Activated naive CD8-positive, alpha-beta T cell treated with anti-CD3 and anti-CD28 coated beads for 36 hours (primary cell): ENCODE results near the gene TPT1. TPM values are rescaled to one million over a fixed set of nuclear protein-coding genes. Genes with fewer than 3 reads are reported as not detected.
A peak's percentile ranks its signal among the peaks of the same experiment; 100 is the strongest.
"Not testable (repeated sequence)": the region's sequence is repeated elsewhere in the genome, so short reads cannot be mapped to it uniquely, and the experiment has no call there.

Experiments used
- DNase-seq: peaks from one replicate; pipeline ENCODE4 v3.0.0; 2021
- H3K27ac Mint-ChIP-seq: one replicate; pipeline ENCODE4 v1.8.0; 2022; ENCODE audit warnings: mild to moderate bottlenecking, moderate library complexity, mixed read lengths
- H3K27me3 Mint-ChIP-seq: one replicate; pipeline ENCODE4 v1.8.0; 2022; ENCODE audit warnings: mild to moderate bottlenecking, mixed read lengths
- H3K36me3 Mint-ChIP-seq: one replicate; pipeline ENCODE4 v1.8.0; 2021; ENCODE audit warnings: mild to moderate bottlenecking, mixed read lengths
- H3K4me1 Mint-ChIP-seq: one replicate; pipeline ENCODE4 v1.8.0; 2021; ENCODE audit warnings: mixed read lengths
- H3K4me3 Mint-ChIP-seq: one replicate; pipeline ENCODE4 v1.8.0; 2022; ENCODE audit warnings: mild to moderate bottlenecking, moderate library complexity, mixed read lengths
- H3K9me3 Mint-ChIP-seq: one replicate; pipeline ENCODE4 v1.8.0; 2022; ENCODE audit warnings: mixed read lengths
- total RNA-seq, 2 experiments: library from RNA; stranded (reverse); gene quantifications; one replicate each; pipeline ENCODE4 v1.2.3, GENCODE V29; 2021

TPT1 gene
- total RNA-seq, 2 experiments from 2014 or later = 3,217 to 3,223 TPM

DNA sequence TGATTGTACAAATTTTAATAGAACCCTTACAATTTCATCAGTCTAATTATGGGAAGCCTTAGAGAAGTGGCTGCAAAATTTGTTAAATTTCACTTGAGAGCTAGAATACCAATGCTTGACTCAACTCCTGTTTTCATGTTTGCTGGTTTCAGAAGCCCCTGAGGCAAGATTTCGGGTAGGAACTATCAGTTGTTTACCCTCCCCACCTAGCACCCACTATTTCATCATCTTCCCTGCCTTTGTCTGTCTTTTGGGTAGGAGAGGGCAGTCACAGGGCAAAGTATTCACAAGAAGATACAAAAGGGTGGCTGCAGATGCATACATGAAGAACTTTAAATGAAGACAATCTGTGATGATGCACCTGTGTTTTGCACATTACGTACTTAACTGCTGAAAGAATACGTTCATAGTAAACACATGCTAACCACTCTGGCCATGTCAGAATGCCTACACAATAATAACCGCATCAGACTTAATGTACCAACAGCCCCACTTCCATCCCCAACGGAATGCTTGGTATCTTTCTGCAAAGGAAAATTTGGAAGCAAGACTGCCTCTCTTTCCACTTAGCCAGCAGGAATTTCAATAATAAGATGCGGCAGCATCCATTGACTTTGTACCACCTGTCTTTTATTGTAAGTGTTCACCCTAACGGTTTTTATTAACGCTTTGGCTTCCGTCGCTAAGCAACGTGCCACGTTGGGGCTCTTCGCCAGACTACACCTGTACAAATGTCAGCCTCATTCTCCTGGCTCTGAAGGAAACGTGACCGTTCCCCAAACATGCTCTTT is 30.4 kb downstream of the TPT1 start:
- Mint-ChIP-seq H3K27ac (peak overlapping the region; percentile 29), H3K4me3 (peak overlapping the region; percentile 80), H3K27me3 (peaks cover 17% of the 10 kb centered on the region), H3K9me3 (no peaks in the 10 kb centered on the region), H3K4me1 (peaks cover 17% of the 10 kb centered on the region), H3K36me3 (no peaks in the 10 kb centered on the region)
- no peak for DNase-seq

GRCh38 chr13:45306966-45307365 is 34.0 kb downstream of the TPT1 start:
- peaks cover 17% of the 10 kb centered on the region for H3K4me1 Mint-ChIP-seq
- H3K27me3 Mint-ChIP-seq = peaks cover 20% of the 10 kb centered on the region
- H3K36me3 Mint-ChIP-seq = no peaks in the 10 kb centered on the region
- H3K27ac Mint-ChIP-seq = no peak overlapping the region
- no peak for DNase-seq
- no peak overlapping the region for H3K4me3 Mint-ChIP-seq
- H3K9me3 Mint-ChIP-seq = no peaks in the 10 kb centered on the region

DNA sequence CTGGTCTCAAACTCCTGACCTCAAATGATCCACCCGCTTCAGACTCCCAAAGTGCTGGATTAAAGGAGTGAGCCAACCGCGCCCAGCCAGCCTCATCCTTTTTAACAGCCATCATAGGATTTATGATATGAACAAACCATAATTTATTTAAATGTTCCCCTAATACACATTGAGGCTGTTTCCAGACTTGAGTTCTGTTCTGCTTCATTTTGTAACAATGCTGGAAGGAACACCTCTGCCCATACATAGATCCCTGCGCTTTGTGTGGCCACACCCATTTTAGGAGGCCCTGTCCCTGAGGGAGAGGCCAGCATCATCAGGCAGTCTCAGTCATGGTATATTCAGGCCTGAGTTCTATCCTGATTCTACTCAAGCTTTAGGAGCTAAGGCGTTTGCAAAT is 35.9 kb downstream of the TPT1 start:
- Mint-ChIP-seq H3K27ac (no peak overlapping the region), H3K36me3 (no peaks in the 10 kb centered on the region), H3K27me3 (peaks cover 8% of the 10 kb centered on the region), H3K4me1 (peaks cover 9% of the 10 kb centered on the region), H3K9me3 (no peaks in the 10 kb centered on the region), H3K4me3 (no peak overlapping the region)
- no peak for DNase-seq

DNA sequence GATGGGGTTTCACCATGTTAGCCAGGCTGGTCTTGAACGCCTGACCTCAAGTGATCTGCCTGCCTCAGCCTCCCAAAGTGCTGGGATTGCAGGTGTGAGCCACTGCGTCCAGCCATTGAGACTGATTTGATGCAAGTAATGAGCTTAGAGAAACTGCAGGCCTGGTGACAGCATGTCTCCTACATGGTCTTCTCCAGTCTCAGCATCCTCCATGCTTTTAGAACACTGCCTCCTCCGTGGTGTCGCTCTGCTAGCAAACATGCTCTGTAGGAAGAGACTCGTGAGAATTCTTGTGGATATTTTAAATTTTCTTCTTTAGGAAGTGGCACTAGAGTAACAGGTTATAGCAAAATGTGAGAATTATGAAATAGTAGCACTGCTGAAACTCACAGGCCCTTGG is 37.1 kb downstream of the TPT1 start:
- Mint-ChIP-seq H3K27me3 (peaks cover 3% of the 10 kb centered on the region), H3K36me3 (no peaks in the 10 kb centered on the region), H3K4me3 (no peak overlapping the region), H3K9me3 (no peaks in the 10 kb centered on the region), H3K4me1 (peaks cover 7% of the 10 kb centered on the region), H3K27ac (no peak overlapping the region)
- no peak for DNase-seq

DNA sequence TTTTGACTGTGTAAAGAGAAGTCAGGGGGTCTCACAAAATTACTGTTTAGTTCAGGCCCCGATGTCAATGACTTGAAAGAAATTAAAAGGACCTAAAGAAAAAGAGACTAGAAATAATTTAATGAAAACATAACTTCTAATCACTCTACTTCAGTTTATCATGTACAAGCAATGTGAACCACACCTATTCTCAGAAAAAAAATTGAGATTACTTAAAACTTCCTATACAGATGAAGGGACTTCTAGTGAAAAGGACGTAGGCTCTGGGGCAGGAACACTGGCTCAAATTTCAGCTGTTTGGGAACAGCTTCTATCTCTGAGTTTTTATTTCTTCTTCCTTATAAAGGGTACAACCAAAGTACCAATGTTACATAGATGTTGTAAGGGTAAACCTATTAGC is 38.0 kb downstream of the TPT1 start:
- H3K9me3 Mint-ChIP-seq = no peaks in the 10 kb centered on the region
- DNase-seq = no peak
- peaks cover 12% of the 10 kb centered on the region for H3K4me1 Mint-ChIP-seq
- peaks cover 3% of the 10 kb centered on the region for H3K27me3 Mint-ChIP-seq
- H3K4me3 Mint-ChIP-seq = no peak overlapping the region
- no peaks in the 10 kb centered on the region for H3K36me3 Mint-ChIP-seq
- H3K27ac Mint-ChIP-seq = no peak overlapping the region

GRCh38 chr13:45302507-45302906 is 38.5 kb downstream of the TPT1 start:
- Mint-ChIP-seq H3K27me3 (peaks cover 3% of the 10 kb centered on the region), H3K4me3 (no peak overlapping the region), H3K27ac (no peak overlapping the region), H3K9me3 (no peaks in the 10 kb centered on the region), H3K36me3 (no peaks in the 10 kb centered on the region), H3K4me1 (peaks cover 17% of the 10 kb centered on the region)
- no peak for DNase-seq

DNA sequence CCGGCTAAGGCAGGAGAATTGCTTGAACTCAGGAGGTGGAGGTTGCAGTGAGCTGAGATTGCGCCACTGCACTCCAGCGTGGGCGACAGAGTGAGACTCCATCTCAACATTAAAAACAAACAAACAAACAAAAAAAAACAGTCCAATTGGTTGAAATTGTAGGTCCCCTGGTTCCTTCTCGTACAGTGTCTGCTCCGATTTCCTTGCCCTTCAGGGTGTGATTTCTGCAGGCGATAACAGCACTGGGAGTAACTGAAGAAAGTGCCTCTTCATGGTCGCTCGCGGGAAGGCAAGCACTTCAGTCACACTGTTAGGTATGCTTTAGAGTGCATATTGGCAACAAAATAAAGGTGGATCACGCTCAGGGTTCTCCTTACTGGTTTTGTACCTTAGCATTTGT is 39.7 kb downstream of the TPT1 start:
- H3K9me3 Mint-ChIP-seq = no peaks in the 10 kb centered on the region
- peaks cover 3% of the 10 kb centered on the region for H3K27me3 Mint-ChIP-seq
- H3K4me3 Mint-ChIP-seq = no peak overlapping the region
- H3K4me1 Mint-ChIP-seq = peaks cover 25% of the 10 kb centered on the region
- H3K27ac Mint-ChIP-seq = no peak overlapping the region
- peaks cover 5% of the 10 kb centered on the region for H3K36me3 Mint-ChIP-seq
- no peak for DNase-seq

- Mint-ChIP-seq H3K27ac (no peak overlapping the region), H3K36me3 (peaks cover 5% of the 10 kb centered on the region), H3K4me3 (no peak overlapping the region), H3K9me3 (no peaks in the 10 kb centered on the region), H3K4me1 (peaks cover 32% of the 10 kb centered on the region), H3K27me3 (peaks cover 3% of the 10 kb centered on the region)
- no peak for DNase-seq
Observed at GRCh38 chr13:45300190-45300985, 40.6 kb downstream of the TPT1 start.

GRCh38 chr13:45299194-45299593 is 41.8 kb downstream of the TPT1 start:
- H3K36me3 Mint-ChIP-seq = peaks cover 5% of the 10 kb centered on the region
- peaks cover 32% of the 10 kb centered on the region for H3K4me1 Mint-ChIP-seq

GRCh38 chr13:45298550-45298949 is 42.4 kb downstream of the TPT1 start:
- H3K4me3 Mint-ChIP-seq, DNase-seq, H3K27me3 Mint-ChIP-seq, H3K36me3 Mint-ChIP-seq, H3K27ac Mint-ChIP-seq, H3K9me3 Mint-ChIP-seq: not testable (repeated sequence)
- H3K4me1 Mint-ChIP-seq = peaks cover 32% of the 10 kb centered on the region

More at GRCh38 chr13:45299194-45299593, 41.8 kb downstream of the TPT1 start:
- no peak for DNase-seq
- Mint-ChIP-seq H3K9me3 (no peaks in the 10 kb centered on the region), H3K27me3 (no peaks in the 10 kb centered on the region), H3K4me3 (no peak overlapping the region), H3K27ac (no peak overlapping the region)

GRCh38 chr13:45298206-45298505 is 42.8 kb downstream of the TPT1 start:
- Mint-ChIP-seq H3K27me3 (no peaks in the 10 kb centered on the region), H3K27ac (peak overlapping the region; percentile 57), H3K36me3 (peaks cover 6% of the 10 kb centered on the region), H3K4me1 (peaks cover 32% of the 10 kb centered on the region), H3K4me3 (no peak overlapping the region), H3K9me3 (no peaks in the 10 kb centered on the region)
- no peak for DNase-seq

GRCh38 chr13:45297456-45298205 is 43.4 kb downstream of the TPT1 start:
- no peaks in the 10 kb centered on the region for H3K9me3 Mint-ChIP-seq
- no peaks in the 10 kb centered on the region for H3K27me3 Mint-ChIP-seq
- H3K27ac Mint-ChIP-seq = peak overlapping the region; percentile 57
- peaks cover 32% of the 10 kb centered on the region for H3K4me1 Mint-ChIP-seq
- H3K4me3 Mint-ChIP-seq = no peak overlapping the region
- DNase-seq = no peak
- H3K36me3 Mint-ChIP-seq = peaks cover 6% of the 10 kb centered on the region

DNA sequence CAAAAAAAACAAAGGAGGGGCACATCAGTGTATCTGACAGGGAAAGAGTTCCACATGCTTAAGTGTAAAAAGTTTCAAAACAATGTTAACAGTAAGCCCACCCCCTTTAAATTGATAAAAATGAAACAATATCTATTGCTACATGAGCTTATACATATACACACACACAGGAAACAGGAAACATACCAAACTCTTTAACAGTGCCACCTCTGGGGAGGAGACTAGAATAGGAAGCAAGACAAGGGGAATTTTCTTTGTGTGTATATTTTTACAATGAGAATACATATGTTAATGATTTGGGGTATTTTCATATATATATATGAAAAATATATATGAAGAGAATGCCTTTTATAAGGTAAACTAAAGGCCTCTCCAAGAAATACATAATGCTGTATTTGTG is 44.7 kb downstream of the TPT1 start:
- DNase-seq = no peak
- Mint-ChIP-seq H3K27ac (no peak overlapping the region), H3K4me3 (no peak overlapping the region), H3K4me1 (peaks cover 32% of the 10 kb centered on the region), H3K27me3 (no peaks in the 10 kb centered on the region), H3K36me3 (peaks cover 6% of the 10 kb centered on the region), H3K9me3 (no peaks in the 10 kb centered on the region)

DNA sequence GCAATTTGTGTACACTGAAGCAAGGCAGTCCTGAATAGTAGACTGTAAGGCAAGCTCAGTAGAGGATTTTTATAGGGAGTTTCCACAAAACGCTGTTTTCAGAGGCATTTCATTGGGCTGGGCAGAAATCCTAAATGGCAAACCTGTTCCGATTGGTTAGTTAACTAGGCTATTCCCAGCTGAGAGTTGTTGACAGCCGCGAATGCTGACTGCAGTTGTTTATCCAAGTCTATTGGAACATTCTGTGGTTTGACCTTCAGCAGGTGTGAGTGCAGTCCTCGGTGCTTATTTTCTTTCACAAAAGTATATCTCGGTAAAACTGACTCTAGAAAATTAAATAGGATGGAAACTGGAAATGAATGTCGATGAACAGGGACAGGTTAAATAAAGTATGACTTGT is 45.4 kb downstream of the TPT1 start:
- no peak for DNase-seq
- peaks cover 32% of the 10 kb centered on the region for H3K4me1 Mint-ChIP-seq
- no peaks in the 10 kb centered on the region for H3K27me3 Mint-ChIP-seq
- no peak overlapping the region for H3K27ac Mint-ChIP-seq
- no peak overlapping the region for H3K4me3 Mint-ChIP-seq
- peaks cover 6% of the 10 kb centered on the region for H3K36me3 Mint-ChIP-seq
- H3K9me3 Mint-ChIP-seq = no peaks in the 10 kb centered on the region

GRCh38 chr13:45292176-45292575 is 48.8 kb downstream of the TPT1 start:
- no peaks in the 10 kb centered on the region for H3K9me3 Mint-ChIP-seq
- H3K27ac Mint-ChIP-seq = no peak overlapping the region
- no peak for DNase-seq
- peaks cover 11% of the 10 kb centered on the region for H3K36me3 Mint-ChIP-seq
- H3K4me1 Mint-ChIP-seq = peaks cover 14% of the 10 kb centered on the region
- no peaks in the 10 kb centered on the region for H3K27me3 Mint-ChIP-seq
- no peak overlapping the region for H3K4me3 Mint-ChIP-seq
